ENCODE measurements around the gene EFNA3.

The EFNA3 gene, protein sequence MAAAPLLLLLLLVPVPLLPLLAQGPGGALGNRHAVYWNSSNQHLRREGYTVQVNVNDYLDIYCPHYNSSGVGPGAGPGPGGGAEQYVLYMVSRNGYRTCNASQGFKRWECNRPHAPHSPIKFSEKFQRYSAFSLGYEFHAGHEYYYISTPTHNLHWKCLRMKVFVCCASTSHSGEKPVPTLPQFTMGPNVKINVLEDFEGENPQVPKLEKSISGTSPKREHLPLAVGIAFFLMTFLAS

GRCh38 chr1:155078469-155079209, at the start of gene EFNA3:
EFNA3 (plus strand) TSS chr1:155078837; CDS start chr1:155078942, 105 bp downstream.
- H3K4me3 ChIP-seq (ENCODE audit: low read depth, low read length) = peak within 1 kb of the TSS; percentile 31

DNA sequence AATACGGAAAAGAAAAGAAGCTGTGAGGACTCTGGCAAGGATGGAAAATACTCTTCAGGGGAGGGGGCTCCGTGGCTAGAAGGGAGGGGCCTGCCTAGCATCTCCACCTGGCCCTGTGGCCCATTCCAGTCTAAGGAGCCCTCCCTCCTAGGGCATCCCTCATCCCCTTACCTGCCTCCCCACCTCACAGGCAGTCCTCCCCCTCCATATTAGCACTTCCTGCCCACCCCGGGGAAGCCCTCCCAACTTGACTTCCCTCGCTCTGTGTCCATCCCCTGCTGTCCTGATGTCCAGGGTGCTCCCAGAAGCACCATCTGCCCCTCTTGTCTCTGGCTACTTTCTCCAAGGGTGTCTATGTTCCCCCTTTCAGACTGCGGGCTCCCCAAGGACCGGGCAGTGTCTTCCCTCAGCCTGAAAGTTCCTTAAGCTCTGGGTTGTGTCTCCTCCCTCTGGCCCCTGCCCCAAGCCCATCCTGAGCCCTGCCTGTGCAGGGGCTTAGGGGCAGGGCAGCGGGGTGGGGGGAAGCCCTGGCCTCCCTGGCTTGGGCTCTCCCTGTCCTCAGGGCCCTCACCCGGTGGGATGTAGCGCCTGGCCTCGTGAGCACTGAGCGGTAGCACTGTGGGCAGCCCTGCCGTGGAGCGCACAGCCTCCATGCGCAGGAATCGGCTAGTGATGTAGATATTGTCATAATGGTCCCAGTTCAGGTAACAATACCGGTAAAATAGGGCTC, 49.0 kb upstream of the EFNA3 start:
- H3K4me3 ChIP-seq (ENCODE audit: low read depth, low read length) = no peak overlapping the region

GRCh38 chr1:155030243-155030795, 48.3 kb upstream of the EFNA3 start:
- H3K4me3 ChIP-seq (ENCODE audit: low read depth, low read length) = no peak overlapping the region

DNA sequence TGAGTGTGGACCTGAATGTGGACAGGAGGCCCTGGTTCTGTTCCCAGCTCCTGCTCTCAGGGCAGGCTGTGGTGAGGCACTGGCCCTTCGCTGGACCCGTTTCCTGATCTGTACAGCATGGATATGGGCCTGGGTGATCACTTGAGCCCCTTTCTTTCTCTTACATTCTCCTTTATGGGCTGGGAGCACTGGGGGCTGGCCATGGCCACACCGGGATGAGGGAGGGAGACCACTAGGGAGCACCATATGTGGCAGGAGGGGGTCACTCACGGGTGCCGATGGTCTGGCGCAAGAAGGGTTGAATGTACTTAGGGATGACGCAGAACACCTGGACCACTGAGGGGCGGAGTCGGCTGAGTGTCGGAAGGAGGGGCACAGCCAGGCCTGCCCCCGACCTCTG, 47.7 kb upstream of the EFNA3 start:
- H3K4me3 ChIP-seq (ENCODE audit: low read depth, low read length) = no peak overlapping the region

- H3K4me3 ChIP-seq (ENCODE audit: low read depth, low read length) = no peak overlapping the region
Measured at GRCh38 chr1:155032886-155033285, 45.8 kb upstream of the EFNA3 start.

- no peak within 1 kb of the TSS for H3K4me3 ChIP-seq (ENCODE audit: low read depth, low read length)
Measured at GRCh38 chr1:155033524-155033923, 45.1 kb upstream of the EFNA3 start, which contains the start of the genes DCST1 and DCST2. DCST1 (plus strand) TSS chr1:155033824; CDS start chr1:155034037, 213 bp downstream. DCST2 (minus strand) TSS chr1:155033781; CDS start chr1:155033701, 80 bp downstream.

DNA sequence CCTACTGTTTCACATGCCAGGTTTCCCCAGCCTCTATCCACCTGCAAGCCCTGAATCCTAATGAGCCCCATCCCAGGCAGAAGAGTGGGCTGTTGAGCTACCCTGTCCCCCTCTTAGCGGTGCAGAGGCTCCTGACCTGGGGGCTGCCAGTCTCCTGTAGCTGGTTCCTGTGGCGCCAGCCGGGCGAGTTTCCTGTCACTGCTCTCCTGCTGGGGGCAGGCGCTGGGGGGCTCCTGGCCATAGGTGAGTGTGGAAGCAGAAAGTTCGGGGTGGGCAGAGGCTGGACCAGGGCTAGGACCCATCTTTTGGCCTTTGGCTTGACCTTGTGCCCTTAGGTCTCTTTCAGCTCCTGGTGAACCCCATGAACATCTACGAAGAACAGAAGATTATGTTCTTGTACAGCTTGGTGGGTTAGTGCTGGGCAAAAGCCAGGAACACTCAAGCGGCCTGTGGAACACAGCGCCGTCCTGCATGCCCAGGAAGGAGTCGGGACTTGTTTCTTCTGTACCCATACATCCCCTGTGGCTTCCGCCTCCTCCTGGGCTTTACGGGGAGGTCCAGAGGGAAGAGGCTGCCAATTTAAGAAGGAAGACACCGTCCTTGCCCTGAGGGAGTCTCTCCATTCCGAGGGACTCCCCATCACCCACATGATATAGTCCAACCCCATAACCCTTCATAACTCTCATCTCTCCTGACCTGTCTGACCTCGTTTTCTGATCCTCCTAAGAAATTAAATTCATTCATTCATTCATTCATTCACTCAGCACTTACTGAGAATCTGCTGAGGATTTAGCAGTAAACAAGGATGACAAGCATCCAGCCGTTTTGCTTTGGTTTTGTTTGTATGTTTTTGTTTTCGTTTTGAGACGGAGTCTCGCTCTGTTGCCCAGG, 44.1 kb upstream of the EFNA3 start:
- no peak overlapping the region for H3K4me3 ChIP-seq (ENCODE audit: low read depth, low read length)

- no peak overlapping the region for H3K4me3 ChIP-seq (ENCODE audit: low read depth, low read length)
Measured at GRCh38 chr1:155035936-155036335, 42.7 kb upstream of the EFNA3 start.

DNA sequence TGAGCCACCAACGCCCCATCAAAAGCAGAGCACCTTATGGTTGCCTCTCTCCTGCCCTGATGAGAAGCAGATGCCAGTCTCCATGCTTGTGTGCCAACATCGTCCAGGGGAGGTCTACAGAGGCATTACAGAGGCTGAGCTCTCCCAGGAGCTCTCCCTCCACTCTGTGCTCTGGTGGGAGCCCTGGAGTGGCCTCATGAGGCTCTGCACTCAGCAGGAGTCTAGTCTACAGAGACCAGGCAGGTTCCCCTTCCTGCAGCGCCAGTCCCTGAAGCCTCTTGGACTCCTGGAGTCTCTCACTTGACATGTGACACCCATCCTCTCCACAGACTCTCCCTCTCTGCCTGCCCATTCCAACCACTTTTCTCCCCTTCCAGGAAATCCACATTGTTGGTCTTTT, 41.6 kb upstream of the EFNA3 start:
- no peak overlapping the region for H3K4me3 ChIP-seq (ENCODE audit: low read depth, low read length)

DNA sequence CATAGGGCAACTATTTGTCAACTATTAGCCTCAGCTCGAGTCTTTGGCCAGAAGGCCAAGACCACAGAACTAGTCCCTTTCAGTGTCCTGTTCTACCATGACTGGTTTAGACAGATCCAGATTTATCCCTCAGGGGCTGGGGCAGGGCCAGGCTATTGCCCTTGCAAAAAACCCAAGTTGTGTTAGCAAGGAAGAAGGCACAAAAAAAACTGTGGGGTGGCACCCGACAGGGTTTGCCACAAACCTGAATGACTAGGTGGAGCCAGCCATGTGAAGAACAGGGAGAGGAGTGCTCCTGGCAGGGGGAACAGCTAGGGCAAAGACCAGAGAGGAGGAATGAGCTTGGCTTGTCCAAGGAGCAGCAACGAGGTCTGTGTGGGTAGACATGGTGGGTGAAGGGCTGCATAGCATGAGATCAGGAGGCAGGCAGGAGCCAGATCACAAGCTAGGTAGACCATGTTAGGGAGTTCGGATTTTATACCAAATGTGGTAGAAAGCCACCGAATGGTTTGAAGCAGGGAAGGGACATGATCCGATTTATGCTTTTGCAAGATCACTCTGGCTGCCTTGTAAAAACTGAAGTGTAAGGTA, 40.7 kb upstream of the EFNA3 start:
- H3K4me3 ChIP-seq (ENCODE audit: low read depth, low read length) = no peak overlapping the region

DNA sequence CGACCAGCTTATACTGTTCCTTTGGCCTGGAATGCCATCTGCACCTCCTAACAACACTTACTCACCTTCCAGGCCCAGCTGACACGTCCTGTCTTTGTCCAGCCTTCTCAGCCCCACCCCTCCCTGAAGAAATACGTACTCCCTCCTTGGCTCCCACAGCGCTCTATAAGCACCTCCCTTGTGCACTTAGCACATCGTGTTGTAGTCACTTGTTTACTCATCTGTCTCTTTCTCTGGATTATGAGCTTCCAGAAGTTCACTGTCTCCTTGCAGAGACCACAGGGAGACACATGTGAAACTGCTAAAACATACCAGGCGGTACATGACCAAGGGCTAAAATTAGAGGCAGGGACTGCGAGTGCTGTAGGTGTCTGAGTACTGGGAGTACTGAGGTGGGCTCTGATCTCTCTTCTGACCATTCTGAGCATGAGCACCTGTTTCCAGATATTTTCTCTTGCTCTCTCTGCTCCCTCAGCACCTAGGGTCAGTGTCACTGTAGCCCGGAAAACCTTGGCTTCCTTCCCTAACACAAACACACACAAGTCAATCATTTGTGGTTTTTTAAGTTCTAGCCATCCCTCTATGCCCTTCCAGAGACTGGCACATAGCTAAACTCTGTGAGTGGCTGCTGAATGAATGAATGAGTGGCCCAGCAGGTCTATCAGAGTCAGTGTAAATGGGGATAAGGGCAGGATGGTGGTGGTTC, 39.9 kb upstream of the EFNA3 start:
- H3K4me3 ChIP-seq (ENCODE audit: low read depth, low read length) = no peak overlapping the region

- no peak overlapping the region for H3K4me3 ChIP-seq (ENCODE audit: low read depth, low read length)
Measured at GRCh38 chr1:155039308-155039669, 39.3 kb upstream of the EFNA3 start.

DNA sequence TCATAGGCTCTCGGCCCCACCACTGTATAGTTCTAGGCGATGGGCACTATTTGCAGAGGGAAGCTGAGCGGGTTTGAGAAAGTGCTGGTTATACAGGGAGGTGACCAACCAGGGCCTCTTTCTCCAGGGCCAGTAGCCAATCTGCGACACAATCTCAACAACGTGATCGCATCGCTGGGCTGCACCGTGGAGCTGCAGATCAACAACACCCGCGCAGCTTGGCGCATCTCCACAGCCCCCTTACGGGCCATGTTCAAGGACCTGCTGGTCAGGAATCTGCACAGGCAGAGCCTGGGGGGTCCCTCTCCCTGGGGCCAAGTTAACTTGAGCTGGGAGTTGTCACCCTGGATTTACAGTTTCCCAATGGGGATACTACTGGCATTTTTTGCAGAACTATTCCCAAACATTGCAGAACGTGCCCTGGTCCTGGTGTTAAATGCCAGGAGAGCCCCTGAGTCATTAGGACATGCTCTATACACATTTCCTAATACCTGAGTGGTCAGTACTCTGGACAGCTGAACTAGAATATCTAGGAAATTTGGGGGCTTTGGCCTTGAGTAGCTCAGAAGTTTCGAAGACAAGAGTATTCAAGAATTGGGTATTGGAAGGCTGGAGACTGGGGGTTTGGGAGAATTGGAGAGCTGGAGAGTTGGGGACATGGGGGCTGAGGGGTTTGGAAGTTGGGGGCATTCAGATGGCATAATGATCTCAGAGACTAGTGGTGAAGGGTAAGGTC, 38.1 kb upstream of the EFNA3 start:
- no peak overlapping the region for H3K4me3 ChIP-seq (ENCODE audit: low read depth, low read length)

GRCh38 chr1:155042789-155043188, 35.8 kb upstream of the EFNA3 start:
- H3K4me3 ChIP-seq (ENCODE audit: low read depth, low read length) = no peak overlapping the region

DNA sequence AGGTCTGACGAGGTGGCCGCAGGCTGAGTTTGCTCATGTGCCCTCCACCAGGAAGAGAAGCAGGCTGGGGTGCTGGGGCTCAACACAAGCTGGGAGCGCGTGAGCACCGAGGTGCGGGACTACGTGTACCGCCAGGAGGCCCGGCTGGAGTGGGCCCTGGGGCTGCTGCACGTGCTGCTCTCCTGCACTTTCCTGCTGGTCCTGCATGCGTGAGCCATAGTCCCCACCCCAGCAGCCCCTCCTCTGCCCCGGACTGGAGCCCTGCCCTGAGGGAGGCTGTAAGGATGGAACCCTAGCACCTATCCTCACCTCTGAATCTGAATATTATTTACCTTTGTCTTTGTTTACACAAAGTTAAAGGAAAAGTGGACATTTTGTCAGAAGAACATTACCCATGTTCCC, 35.3 kb upstream of the EFNA3 start:
- H3K4me3 ChIP-seq (ENCODE audit: low read depth, low read length) = no peak overlapping the region

DNA sequence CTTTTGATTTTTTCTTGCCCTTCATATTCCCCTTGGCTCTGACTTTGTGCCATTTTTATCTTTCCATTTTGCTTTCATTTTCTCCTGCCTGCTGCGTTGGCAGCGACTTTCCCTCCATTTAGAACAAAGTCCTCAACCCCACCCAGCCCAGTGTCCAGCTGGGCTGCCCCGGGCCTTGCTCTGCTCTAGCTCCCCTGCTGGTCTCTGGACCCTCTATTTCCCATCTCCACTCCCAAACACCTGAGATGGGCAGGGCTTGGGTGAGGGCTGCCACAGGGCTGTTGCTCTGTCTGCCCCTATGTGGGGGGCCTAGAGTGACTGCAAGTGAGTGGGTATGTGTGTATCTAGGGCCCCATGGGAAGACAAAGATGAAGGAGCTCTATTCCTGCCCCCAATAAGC, 34.8 kb upstream of the EFNA3 start:
- H3K4me3 ChIP-seq (ENCODE audit: low read depth, low read length) = no peak overlapping the region

DNA sequence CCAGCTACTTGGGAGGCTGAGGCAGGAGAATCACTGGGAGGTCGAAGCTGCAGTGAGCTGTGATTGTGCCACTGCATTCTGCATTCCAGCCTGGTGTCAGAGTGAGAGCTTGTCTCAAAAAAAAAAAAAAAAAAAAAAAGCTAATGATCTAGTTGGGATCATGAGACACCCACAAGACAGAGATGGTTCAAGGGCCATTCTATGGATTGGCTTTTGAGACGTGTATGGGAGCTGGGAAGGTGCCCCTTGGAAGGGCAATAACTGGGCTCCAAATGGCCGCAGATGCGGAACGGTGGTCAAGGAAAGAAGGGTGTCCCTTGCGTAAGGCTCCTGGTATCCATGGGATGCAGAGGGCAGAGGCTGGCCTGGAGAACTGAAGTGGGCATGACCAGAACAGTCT, 34.3 kb upstream of the EFNA3 start:
- H3K4me3 ChIP-seq (ENCODE audit: low read depth, low read length) = no peak overlapping the region

GRCh38 chr1:155044812-155045657, 33.6 kb upstream of the EFNA3 start:
- no peak overlapping the region for H3K4me3 ChIP-seq (ENCODE audit: low read depth, low read length)
